ENCODE results near the gene ANKFY1.

DNA sequence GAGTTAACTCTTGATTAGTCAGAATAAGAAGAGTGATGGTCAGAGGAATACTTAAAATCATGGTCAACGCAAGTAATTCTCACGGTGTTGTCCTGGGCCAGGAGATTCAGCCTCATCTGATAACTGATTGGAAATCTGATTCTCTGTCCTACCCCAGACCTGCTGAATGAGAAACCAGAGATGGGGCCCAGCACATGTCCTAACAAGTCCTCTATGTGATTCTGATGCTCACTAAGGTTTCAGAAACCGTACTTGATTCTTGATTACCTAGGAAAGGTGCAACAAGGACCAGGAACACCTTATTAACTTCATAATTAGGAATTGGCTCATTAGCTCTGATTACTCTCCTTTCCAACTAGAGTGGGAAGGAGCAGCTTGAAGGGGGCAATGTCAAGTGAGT lies 44.5 kb downstream of the ANKFY1 start:
- TF ChIP-seq, protein P1, sequence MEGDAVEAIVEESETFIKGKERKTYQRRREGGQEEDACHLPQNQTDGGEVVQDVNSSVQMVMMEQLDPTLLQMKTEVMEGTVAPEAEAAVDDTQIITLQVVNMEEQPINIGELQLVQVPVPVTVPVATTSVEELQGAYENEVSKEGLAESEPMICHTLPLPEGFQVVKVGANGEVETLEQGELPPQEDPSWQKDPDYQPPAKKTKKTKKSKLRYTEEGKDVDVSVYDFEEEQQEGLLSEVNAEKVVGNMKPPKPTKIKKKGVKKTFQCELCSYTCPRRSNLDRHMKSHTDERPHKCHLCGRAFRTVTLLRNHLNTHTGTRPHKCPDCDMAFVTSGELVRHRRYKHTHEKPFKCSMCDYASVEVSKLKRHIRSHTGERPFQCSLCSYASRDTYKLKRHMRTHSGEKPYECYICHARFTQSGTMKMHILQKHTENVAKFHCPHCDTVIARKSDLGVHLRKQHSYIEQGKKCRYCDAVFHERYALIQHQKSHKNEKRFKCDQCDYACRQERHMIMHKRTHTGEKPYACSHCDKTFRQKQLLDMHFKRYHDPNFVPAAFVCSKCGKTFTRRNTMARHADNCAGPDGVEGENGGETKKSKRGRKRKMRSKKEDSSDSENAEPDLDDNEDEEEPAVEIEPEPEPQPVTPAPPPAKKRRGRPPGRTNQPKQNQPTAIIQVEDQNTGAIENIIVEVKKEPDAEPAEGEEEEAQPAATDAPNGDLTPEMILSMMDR (IDR thresholded peaks at IDR 0.05): no peak
- no peak for TF ChIP-seq POLR2A (IDR thresholded peaks at IDR 0.05)

All from body of pancreas (tissue), 4 donors.